SU-DHL-6 (cell line): ENCODE results near the gene RARRES1.

ENCODE experiments used
- EZH2phosphoT487 ChIP-seq: fragments of 200-600 bp; sonication (generic), shearing (Covaris generic); conservative IDR thresholded peaks from 2 replicates; pipeline ENCODE4 v1.6.1; 2018; ENCODE audit warnings: mild to moderate bottlenecking, antibody characterized with exemption, low read length, moderate library complexity, mixed read lengths
- TF ChIP-seq, protein P1 (sequence below): fragments of 200-600 bp; sonication (generic); IDR thresholded peaks from one replicate; pipeline ENCODE4 v1.5.1; 2017; ENCODE audit warnings: antibody characterized with exemption, mild to moderate bottlenecking, low read length, moderate library complexity; ENCODE audit not compliant: insufficient read depth, poor library complexity, severe bottlenecking

DNA sequence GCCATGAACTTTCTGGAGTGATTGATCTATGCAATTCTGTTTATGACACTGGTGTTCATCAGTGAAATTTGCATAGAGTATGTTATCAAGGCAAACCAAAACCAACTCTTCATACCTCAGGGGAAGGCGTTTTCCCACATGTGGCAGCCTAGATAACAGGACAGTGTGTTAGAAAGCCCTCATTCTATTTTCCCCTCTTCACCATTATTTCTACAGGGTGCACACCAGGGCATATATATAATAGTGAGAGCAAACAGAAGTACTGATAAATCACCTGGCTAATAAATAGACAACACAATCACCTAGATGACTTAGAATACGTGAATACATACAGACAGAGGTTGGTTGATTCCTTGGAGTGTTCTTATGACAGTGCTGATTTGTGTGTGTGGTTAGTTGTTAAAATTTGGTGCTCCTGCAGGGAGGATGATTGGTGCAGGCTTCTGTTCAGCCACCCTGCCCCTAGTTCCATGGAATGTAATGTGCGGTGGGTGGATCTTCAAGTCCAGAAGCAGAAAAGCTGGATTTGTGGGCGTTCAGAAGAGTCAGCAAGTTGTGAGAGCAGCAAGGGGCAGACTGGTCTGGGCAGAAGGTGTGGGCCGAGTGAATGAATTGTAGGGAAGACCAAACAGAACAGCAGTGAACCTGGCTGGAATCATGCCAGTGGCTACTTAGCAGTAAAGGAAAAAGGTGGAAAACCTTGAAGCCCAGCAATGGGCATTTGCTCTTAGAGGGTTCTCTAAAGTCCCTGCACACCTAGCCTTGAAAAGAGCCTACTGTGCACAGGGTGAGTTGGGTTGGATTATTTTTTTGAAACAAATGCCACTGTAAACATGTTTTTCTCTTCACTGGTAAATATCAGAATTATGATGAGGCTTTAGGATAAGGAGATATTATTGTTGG lies 11.7 kb upstream of the RARRES1 start:
- TF ChIP-seq, protein P1, sequence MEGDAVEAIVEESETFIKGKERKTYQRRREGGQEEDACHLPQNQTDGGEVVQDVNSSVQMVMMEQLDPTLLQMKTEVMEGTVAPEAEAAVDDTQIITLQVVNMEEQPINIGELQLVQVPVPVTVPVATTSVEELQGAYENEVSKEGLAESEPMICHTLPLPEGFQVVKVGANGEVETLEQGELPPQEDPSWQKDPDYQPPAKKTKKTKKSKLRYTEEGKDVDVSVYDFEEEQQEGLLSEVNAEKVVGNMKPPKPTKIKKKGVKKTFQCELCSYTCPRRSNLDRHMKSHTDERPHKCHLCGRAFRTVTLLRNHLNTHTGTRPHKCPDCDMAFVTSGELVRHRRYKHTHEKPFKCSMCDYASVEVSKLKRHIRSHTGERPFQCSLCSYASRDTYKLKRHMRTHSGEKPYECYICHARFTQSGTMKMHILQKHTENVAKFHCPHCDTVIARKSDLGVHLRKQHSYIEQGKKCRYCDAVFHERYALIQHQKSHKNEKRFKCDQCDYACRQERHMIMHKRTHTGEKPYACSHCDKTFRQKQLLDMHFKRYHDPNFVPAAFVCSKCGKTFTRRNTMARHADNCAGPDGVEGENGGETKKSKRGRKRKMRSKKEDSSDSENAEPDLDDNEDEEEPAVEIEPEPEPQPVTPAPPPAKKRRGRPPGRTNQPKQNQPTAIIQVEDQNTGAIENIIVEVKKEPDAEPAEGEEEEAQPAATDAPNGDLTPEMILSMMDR, result no peak
- no peak for TF ChIP-seq EZH2phosphoT487
